Mesothelial cell of epicardium (in vitro differentiated cells): Measurements from ENCODE around the gene NRCAM. TPM values are rescaled to one million over a fixed set of nuclear protein-coding genes. Genes with fewer than 3 reads are reported as not detected.

Experiments used
- DNase-seq, 2 experiments: peaks; one replicate each; pipeline ENCODE4 v3.0.0; 2021; ENCODE audit warnings: low spot score in 2 of 2; ENCODE audit not compliant: unreplicated experiment in 2 of 2
- H3K27ac Mint-ChIP-seq: 2 replicates; pipeline ENCODE4 v1.8.0; 2021; ENCODE audit warnings: mixed read lengths
- H3K27me3 Mint-ChIP-seq: 2 replicates; pipeline ENCODE4 v1.8.0; 2021; ENCODE audit warnings: low read depth, mixed read lengths
- H3K36me3 Mint-ChIP-seq: 2 replicates; pipeline ENCODE4 v1.8.0; 2021; ENCODE audit warnings: mixed read lengths
- H3K4me1 Mint-ChIP-seq: 2 replicates; pipeline ENCODE4 v1.8.0; 2021; ENCODE audit warnings: mixed read lengths
- H3K4me3 Mint-ChIP-seq: 2 replicates; pipeline ENCODE4 v1.8.0; 2021; ENCODE audit warnings: mild to moderate bottlenecking, moderate library complexity, mixed read lengths
- H3K9me3 Mint-ChIP-seq: 2 replicates; pipeline ENCODE4 v1.8.0; 2021; ENCODE audit warnings: mixed read lengths
- total RNA-seq: library from RNA; stranded (reverse); gene quantifications from 3 replicates; pipeline ENCODE4 v1.2.1, GENCODE V29; 2021
- TF ChIP-seq, protein P1 (sequence below): fragments of 200-600 bp; sonication (generic); IDR thresholded peaks from one replicate; pipeline ENCODE4 v1.5.0; 2021; ENCODE audit warnings: antibody characterized with exemption; ENCODE audit not compliant: unreplicated experiment

NRCAM gene
- total RNA-seq, 1 donor from 2014 or later: 5.7 TPM

DNA sequence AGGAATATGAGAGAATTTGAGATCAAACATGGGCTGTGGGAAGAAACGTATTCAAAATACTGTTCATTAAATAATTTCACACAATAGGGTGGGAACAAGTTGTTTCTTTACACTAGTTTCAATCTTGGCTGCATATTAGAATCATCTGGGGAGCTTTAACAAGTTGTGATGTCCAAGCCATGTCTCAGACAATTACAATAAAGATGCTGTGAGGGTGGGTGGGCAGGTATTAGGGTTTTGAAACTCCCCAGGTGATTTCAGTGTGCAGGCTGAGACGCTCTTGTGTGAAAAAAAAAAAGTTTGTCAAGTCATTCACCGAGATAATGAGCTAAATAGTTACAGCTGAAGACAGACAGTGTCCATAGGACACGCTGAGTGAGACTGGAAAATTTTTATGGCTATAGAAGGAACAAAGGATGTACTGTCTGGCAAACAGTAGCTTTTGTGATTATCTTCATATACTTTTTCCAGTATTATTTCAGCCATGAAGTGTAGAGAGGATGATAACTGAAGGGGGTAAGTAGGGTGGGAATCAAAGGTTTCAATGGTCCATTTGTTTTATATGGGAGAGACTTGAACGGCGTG, 313.5 kb downstream of the NRCAM start:
- DNase-seq: no peak
- no peaks in the 10 kb centered on the region for H3K9me3 Mint-ChIP-seq
- no peaks in the 10 kb centered on the region for H3K27me3 Mint-ChIP-seq
- peaks cover 11% of the 10 kb centered on the region for H3K4me1 Mint-ChIP-seq
- H3K4me3 Mint-ChIP-seq: no peak overlapping the region
- no peak overlapping the region for H3K27ac Mint-ChIP-seq
- H3K36me3 Mint-ChIP-seq: no peaks in the 10 kb centered on the region
- TF ChIP-seq, protein P1, sequence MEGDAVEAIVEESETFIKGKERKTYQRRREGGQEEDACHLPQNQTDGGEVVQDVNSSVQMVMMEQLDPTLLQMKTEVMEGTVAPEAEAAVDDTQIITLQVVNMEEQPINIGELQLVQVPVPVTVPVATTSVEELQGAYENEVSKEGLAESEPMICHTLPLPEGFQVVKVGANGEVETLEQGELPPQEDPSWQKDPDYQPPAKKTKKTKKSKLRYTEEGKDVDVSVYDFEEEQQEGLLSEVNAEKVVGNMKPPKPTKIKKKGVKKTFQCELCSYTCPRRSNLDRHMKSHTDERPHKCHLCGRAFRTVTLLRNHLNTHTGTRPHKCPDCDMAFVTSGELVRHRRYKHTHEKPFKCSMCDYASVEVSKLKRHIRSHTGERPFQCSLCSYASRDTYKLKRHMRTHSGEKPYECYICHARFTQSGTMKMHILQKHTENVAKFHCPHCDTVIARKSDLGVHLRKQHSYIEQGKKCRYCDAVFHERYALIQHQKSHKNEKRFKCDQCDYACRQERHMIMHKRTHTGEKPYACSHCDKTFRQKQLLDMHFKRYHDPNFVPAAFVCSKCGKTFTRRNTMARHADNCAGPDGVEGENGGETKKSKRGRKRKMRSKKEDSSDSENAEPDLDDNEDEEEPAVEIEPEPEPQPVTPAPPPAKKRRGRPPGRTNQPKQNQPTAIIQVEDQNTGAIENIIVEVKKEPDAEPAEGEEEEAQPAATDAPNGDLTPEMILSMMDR: no peak

GRCh38 chr7:108142180-108142579, 314.1 kb downstream of the NRCAM start:
- Mint-ChIP-seq H3K36me3 (no peaks in the 10 kb centered on the region), H3K4me3 (no peak overlapping the region), H3K9me3 (peaks cover 6% of the 10 kb centered on the region), H3K4me1 (peaks cover 11% of the 10 kb centered on the region), H3K27ac (no peak overlapping the region), H3K27me3 (no peaks in the 10 kb centered on the region)
- TF ChIP-seq, protein P1: no peak
- no peak for DNase-seq

DNA sequence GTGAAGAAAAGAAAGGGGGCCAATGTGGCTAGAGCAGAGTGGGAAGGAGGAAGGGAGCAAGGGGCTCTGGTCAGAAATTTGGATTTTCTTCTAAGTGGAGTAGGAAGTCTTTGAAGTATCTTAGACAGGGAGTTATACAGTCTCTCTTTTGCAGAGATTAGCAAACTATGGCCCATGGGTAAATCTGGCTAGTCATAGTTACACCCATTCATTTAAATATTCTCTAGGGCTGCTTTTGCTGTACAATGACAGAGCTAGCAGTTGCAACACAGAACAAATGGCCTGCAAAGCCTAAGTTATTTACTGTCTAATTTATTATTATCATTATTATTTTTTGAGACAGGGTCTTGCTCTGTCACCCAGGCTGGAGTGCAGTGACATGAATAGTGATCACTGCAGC, 315.6 kb downstream of the NRCAM start:
- H3K27ac Mint-ChIP-seq: no peak overlapping the region
- H3K27me3 Mint-ChIP-seq: no peaks in the 10 kb centered on the region
- H3K9me3 Mint-ChIP-seq: peaks cover 8% of the 10 kb centered on the region
- TF ChIP-seq, protein P1: no peak
- no peaks in the 10 kb centered on the region for H3K36me3 Mint-ChIP-seq
- H3K4me3 Mint-ChIP-seq: no peak overlapping the region
- DNase-seq: no peak
- H3K4me1 Mint-ChIP-seq: peaks cover 8% of the 10 kb centered on the region

DNA sequence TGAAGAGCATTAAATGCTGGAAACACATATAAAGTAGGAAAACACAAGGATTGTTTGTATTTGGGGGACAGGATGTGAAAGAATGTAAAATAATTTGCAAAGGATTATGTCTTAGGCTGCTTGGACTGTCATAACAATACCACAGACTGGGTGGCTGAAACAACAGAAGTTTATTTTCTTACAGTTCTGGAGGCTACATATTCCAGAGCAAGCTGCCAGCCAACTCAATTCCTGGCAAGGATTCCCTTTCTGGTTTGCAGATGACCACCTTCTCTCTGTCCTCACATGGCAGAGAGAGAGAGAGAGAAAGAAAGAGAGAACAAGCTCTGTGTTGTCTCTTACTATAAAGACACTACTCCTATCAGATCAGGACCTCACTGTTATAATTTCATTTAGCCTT, 317.3 kb downstream of the NRCAM start:
- H3K9me3 Mint-ChIP-seq: peaks cover 8% of the 10 kb centered on the region
- no peak for DNase-seq
- TF ChIP-seq, protein P1: no peak
- H3K4me1 Mint-ChIP-seq: peaks cover 8% of the 10 kb centered on the region
- H3K27ac Mint-ChIP-seq: no peak overlapping the region
- H3K36me3 Mint-ChIP-seq: no peaks in the 10 kb centered on the region
- no peak overlapping the region for H3K4me3 Mint-ChIP-seq
- H3K27me3 Mint-ChIP-seq: no peaks in the 10 kb centered on the region

DNA sequence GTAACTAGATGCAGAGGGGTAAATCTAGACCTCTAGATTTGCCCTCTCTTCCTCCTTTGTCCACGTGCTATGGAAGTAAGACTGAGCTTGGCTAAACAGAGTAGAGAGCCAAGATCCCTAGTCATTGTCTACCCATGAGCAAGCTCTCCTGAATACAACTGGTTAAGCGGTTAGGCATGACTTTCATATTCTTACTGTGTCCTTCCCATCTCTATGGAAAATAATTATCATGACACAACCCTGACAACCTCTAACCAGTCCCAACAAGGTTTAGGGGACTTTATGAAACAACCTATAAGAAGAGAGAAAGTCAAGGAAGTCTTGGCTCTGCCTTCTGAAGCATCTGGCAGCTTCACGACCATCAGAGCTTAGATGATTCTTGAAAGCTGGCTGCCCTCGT, 318.2 kb downstream of the NRCAM start:
- TF ChIP-seq, protein P1: no peak
- DNase-seq: no peak
- Mint-ChIP-seq H3K36me3 (no peaks in the 10 kb centered on the region), H3K9me3 (peaks cover 8% of the 10 kb centered on the region), H3K4me1 (peaks cover 5% of the 10 kb centered on the region), H3K27me3 (no peaks in the 10 kb centered on the region), H3K27ac (no peak overlapping the region), H3K4me3 (no peak overlapping the region)

GRCh38 chr7:108137040-108137439, 319.2 kb downstream of the NRCAM start:
- Mint-ChIP-seq H3K4me1 (peaks cover 11% of the 10 kb centered on the region), H3K9me3 (peaks cover 8% of the 10 kb centered on the region), H3K27ac (no peak overlapping the region), H3K36me3 (no peaks in the 10 kb centered on the region), H3K4me3 (no peak overlapping the region), H3K27me3 (no peaks in the 10 kb centered on the region)
- DNase-seq: no peak
- TF ChIP-seq, protein P1: no peak
